Kidney (tissue), 14 donors: ENCODE results near the gene LMOD3. TPM values are rescaled to one million over a fixed set of nuclear protein-coding genes. Genes with fewer than 3 reads are reported as not detected.

Experiments used
- DNase-seq, 5 donors: peaks; one replicate each; pipeline ENCODE4 v3.0.0-alpha.2; 2013 to 2020
- FAIRE-seq: peaks from 2 replicates; lab custom pipeline; 2012; peaks lifted over from hg19 to GRCh38; lab: Jason Lieb, UNC
- H3K27ac ChIP-seq, 2 donors: one replicate each; pipeline ENCODE4 v1.7.0; 2013; ENCODE audit warnings: low read depth in 2 of 2, low read length in 2 of 2, inconsistent platforms in 1 of 2
- H3K27me3 ChIP-seq: one replicate; pipeline ENCODE4 v1.7.1; 2013; ENCODE audit warnings: low read length, inconsistent platforms; ENCODE audit not compliant: control insufficient read depth, insufficient read depth
- H3K36me3 ChIP-seq, 3 donors: one replicate each; pipeline versions ENCODE4 v1.7.0 to v1.7.1; 2013; ENCODE audit warnings: low read length in 3 of 3, control low read depth in 1 of 3, inconsistent platforms in 1 of 3; ENCODE audit not compliant: insufficient read depth in 3 of 3, control insufficient read depth in 2 of 3
- H3K4me1 ChIP-seq, 3 donors: one replicate each; pipeline versions ENCODE4 v1.7.0 to v1.7.1; 2013; ENCODE audit warnings: low read length in 3 of 3, inconsistent platforms in 1 of 3, low read depth in 1 of 3; ENCODE audit not compliant: control insufficient read depth in 2 of 3, insufficient read depth in 2 of 3
- H3K4me3 ChIP-seq, 3 donors: one replicate each; pipeline versions ENCODE4 v1.7.0 to v1.8.1; 2013; ENCODE audit warnings: low read length in 3 of 3, control low read depth in 1 of 3, inconsistent platforms in 1 of 3
- H3K9ac ChIP-seq, 3 donors: one replicate each; pipeline versions ENCODE4 v1.7.0 to v1.7.1; 2013; ENCODE audit warnings: low read length in 3 of 3, control low read depth in 1 of 3, inconsistent platforms in 1 of 3
- H3K9me3 ChIP-seq, 3 donors: one replicate each; pipeline versions ENCODE4 v1.7.0 to v1.7.1; 2013; ENCODE audit warnings: low read length in 3 of 3, control low read depth in 1 of 3, inconsistent platforms in 1 of 3; ENCODE audit not compliant: control insufficient read depth in 2 of 3, insufficient read depth in 1 of 3
- intact Hi-C: fragments of 100-400 bp; cut with DNase I; formaldehyde crosslinking; loops from one replicate; pipeline ENCODE4 v1.11.1; 2022
- polyA plus RNA-seq: library from polyadenylated mRNA; stranded (reverse); fragments of 350-450 nt; fragmentation: Illumina TruSeq; extraction: RNeasy Lipid Tissue Mini Kit (QIAGEN cat#74804); gene quantifications from one replicate; pipeline ENCODE4 v1.2.3, GENCODE V29; 2014; ENCODE audit warnings: low read depth, low replicate concordance; ENCODE audit not compliant: insufficient read depth
- total RNA-seq: library from RNA; stranded (reverse); fragmentation: NEBNext Ultra II Directional; extraction: Animal tissue kit (Norgen Biotek cat#: 25700); gene quantifications from one replicate; pipeline ENCODE4 v1.2.1, GENCODE V29; 2021
- TF ChIP-seq, protein P1 (sequence below): IDR thresholded peaks from 3 replicates; pipeline ENCODE4 v1.5.1; 2012; ENCODE audit warnings: mild to moderate bottlenecking, moderate library complexity, borderline replicate concordance; ENCODE audit not compliant: insufficient read depth; ENCODE audit errors: extremely low read depth
- donor health status: control.
- donor health status: control.
- donor health status: control.
- donor health status: control.
- donor health status: control.
- donor health status: DM: yes; HTN: yes; CAD: no.
- donor health status: Normal renal cell carcinoma (clear cell type).

Gene LMOD3
- total and polyA plus RNA-seq, 2 donors from 2014 or later = 0.09 to 0.28 TPM

DNA sequence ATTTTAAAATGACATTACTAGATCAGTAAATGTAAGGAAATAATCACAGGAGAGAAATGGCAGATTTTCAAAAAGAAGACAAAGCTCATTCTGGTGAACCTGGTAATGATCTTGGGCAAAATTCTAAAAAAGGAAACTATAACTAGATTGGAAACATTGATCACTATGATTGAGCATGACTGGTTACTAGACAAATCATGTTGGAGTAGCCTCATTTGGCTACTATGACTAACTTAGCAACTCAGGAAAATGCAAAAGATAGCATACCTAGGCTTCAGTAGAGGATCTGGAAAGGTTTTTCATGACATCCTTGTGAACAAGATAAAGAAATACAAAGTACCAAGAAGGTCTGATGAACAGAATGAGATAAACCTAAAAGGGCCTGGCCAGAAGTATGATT, 62.7 kb downstream of the LMOD3 start:
- DNase-seq = no peak
- intact Hi-C loops = no loop called here
- H3K36me3 ChIP-seq = peaks cover 17 to 30% (median 24%) of the 10 kb centered on the region in 3 donors
- TF ChIP-seq, protein P1, sequence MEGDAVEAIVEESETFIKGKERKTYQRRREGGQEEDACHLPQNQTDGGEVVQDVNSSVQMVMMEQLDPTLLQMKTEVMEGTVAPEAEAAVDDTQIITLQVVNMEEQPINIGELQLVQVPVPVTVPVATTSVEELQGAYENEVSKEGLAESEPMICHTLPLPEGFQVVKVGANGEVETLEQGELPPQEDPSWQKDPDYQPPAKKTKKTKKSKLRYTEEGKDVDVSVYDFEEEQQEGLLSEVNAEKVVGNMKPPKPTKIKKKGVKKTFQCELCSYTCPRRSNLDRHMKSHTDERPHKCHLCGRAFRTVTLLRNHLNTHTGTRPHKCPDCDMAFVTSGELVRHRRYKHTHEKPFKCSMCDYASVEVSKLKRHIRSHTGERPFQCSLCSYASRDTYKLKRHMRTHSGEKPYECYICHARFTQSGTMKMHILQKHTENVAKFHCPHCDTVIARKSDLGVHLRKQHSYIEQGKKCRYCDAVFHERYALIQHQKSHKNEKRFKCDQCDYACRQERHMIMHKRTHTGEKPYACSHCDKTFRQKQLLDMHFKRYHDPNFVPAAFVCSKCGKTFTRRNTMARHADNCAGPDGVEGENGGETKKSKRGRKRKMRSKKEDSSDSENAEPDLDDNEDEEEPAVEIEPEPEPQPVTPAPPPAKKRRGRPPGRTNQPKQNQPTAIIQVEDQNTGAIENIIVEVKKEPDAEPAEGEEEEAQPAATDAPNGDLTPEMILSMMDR = no peak
- no peaks in the 10 kb centered on the region for H3K27me3 ChIP-seq
- no peaks in the 10 kb centered on the region for H3K9me3 ChIP-seq
- H3K4me3 ChIP-seq = no peak overlapping the region
- FAIRE-seq = no peak
- no peaks in the 10 kb centered on the region for H3K4me1 ChIP-seq
- H3K9ac ChIP-seq = no peak overlapping the region
- no peak overlapping the region for H3K27ac ChIP-seq

- H3K36me3 ChIP-seq = peaks cover 17 to 30% (median 25%) of the 10 kb centered on the region in 3 donors
- no peak overlapping the region for H3K9ac ChIP-seq
- H3K27ac ChIP-seq = no peak overlapping the region
- H3K4me3 ChIP-seq = no peak overlapping the region
- no peaks in the 10 kb centered on the region for H3K9me3 ChIP-seq
- TF ChIP-seq, protein P1 = no peak
- no peaks in the 10 kb centered on the region for H3K4me1 ChIP-seq
- FAIRE-seq (no peak), DNase-seq (no peak)
- intact Hi-C loops = no loop called here
- H3K27me3 ChIP-seq = no peaks in the 10 kb centered on the region
These were observed 63.5 kb downstream of the LMOD3 start for GRCh38 chr3:69058947-69059224.

- H3K9me3 ChIP-seq = no peaks in the 10 kb centered on the region
- H3K4me3 ChIP-seq = no peak overlapping the region
- no peaks in the 10 kb centered on the region for H3K27me3 ChIP-seq
- FAIRE-seq (no peak), DNase-seq (no peak)
- TF ChIP-seq, protein P1 = no peak
- no peaks in the 10 kb centered on the region for H3K4me1 ChIP-seq
- H3K27ac ChIP-seq = no peak overlapping the region
- H3K9ac ChIP-seq = no peak overlapping the region
- intact Hi-C loops = no loop called here
- H3K36me3 ChIP-seq = peaks cover 17 to 30% (median 25%) of the 10 kb centered on the region in 3 donors
These were observed 64.0 kb downstream of the LMOD3 start for GRCh38 chr3:69058180-69058946.

Other genes with a start within 250 kb of the LMOD3 start
- gene TAFA4, start 190.0 kb downstream of the LMOD3 start, total RNA-seq = not detected
- not detected for gene TAFA4, start 190.0 kb downstream of the LMOD3 start, polyA plus RNA-seq
- 28.1 TPM for gene EOGT, start 108.9 kb downstream of the LMOD3 start, total RNA-seq
- gene EOGT, start 108.9 kb downstream of the LMOD3 start, polyA plus RNA-seq = 7.2 TPM
- gene TMF1, start 70.3 kb downstream of the LMOD3 start, total RNA-seq = 38.8 TPM
- 6.5 TPM for gene TMF1, start 70.3 kb downstream of the LMOD3 start, polyA plus RNA-seq
- gene UBA3, start 42.2 kb downstream of the LMOD3 start, total RNA-seq = 63.1 TPM
- gene UBA3, start 42.2 kb downstream of the LMOD3 start, polyA plus RNA-seq = 35.3 TPM
- gene ARL6IP5, start 37.7 kb downstream of the LMOD3 start, total RNA-seq = 138 TPM
- gene ARL6IP5, start 37.7 kb downstream of the LMOD3 start, polyA plus RNA-seq = 94.0 TPM